GM18508 (cell line): ENCODE data around the gene ADGRG3.

Source experiments
- ATAC-seq: cut with Tn5 transposase; IDR thresholded peaks from one replicate; pipeline ENCODE4 v1.9.1; 2021; ENCODE audit warnings: moderate number of reproducible peaks; ENCODE audit not compliant: insufficient read depth, unreplicated experiment

Gene ADGRG3

DNA sequence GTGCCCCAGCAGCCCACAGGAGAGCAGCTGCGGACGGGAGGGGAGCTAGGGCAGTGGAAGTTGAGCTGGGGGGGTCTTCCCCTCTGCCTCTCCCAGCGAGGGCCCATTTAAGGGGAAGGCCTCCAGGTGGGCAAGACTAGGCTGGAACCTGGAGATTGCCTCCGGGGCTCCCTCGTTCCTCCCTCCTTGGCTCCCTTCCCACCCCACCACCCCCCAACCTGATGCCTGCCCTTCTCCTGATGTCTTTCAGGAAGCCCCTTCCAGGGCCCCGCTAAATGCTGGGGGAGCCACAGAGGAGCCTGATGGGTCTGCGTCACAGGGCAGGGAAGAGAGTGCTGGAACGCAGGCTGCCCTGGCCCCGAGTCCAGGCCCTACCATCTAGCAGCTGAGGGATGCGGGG, 22.9 kb upstream of the ADGRG3 start:
- ATAC-seq: no peak

DNA sequence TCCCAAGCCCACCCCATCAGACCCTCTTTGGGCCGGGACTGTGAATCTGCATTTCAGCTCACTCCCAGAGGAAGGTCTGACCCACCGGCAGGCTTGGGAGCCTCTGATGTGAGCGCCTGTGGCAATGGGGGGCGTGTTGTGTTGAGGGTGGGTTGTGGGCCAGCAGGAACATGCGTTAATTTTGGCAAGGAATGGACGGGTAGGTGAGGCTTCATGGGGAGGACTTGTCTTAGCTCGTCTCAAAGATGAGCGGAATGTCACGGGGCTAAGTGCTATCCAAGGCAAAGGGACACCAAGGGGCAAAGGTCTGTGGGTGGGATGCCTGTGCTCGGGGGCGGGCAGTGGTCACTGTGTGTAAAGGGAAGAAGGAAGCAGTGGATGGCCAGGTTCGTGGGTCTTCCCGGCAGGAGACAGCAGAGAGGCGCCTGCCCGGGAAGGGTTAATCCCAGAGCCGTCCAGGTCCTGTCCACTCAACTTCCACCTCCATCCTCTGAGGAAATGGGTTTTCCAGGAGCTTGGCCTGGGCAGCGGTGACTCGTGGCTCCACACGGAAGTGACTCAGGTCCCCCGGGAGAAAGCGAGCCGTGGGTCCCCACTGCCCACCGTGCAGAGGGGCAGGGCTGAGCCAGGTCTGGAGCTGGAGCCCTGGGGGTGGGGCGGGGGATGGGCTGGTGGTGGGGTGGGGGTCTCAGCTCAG, 22.3 kb upstream of the ADGRG3 start:
- ATAC-seq: no peak

DNA sequence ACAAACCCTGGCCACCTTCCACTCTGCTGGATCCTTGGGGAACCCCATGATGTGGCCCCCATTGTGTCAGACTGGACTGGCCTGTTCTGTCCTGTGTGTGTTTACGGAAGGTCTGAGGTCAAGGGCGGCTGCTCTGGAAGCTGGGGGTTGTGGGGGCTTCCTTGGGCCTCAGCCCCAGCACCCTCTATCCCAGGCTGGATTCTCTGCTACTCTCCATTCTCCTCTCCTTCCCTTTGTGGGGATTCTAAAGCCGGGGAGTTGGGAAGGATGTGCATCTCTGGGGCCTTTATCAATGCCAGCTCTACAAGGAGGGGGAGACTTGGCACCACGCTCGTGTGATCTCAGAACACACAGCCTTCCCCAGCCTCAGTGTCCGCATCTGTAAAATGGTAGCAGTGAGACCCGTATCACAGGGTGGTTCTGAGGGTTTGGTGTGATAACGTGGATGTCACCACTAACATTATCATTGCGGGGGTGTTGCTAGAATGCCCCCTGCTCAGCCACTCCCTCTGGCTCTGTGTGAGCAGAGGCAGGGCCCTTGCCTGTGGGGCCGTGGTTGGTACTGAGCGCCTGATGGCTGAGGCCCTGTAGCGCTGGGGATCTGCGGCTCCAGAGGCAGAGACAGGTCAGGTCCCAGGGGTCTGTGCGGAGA, 21.6 kb upstream of the ADGRG3 start:
- no peak for ATAC-seq

DNA sequence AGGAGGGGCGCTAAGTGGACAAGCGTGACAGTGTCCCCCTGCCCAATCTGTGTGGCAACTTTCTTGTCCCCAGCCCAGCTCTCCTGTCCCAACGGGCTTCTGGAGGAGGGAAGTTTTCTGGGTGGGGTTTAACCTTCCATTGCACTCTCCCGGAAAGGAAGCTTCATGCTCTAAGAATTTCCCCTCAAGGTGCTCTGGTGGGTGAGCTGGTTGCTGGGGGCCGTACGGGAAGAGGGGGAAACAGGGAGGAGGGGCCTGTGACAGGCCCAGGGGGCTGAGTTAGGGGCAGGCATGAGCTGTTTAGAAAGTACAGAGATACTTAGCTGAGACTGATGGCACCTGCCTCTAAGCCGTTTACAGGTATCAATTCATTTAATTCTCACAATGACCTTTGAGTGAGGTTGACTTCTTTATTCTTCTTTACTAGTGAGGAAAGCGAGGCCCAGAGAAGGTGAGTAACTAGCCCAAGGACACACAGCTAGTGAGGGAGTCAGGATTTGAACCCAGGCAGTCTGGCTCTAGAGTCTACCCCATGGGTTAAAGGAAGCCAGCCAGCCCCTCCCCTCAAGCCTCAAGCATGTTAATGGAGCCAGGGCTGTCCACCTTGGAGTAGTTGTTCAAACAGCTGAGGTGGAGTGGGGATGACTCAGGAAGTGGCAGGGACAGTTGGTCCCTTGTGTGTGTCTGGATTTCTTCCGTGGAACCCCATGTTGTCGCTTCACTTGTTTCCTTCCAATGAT, 20.8 kb upstream of the ADGRG3 start:
- ATAC-seq: no peak

DNA sequence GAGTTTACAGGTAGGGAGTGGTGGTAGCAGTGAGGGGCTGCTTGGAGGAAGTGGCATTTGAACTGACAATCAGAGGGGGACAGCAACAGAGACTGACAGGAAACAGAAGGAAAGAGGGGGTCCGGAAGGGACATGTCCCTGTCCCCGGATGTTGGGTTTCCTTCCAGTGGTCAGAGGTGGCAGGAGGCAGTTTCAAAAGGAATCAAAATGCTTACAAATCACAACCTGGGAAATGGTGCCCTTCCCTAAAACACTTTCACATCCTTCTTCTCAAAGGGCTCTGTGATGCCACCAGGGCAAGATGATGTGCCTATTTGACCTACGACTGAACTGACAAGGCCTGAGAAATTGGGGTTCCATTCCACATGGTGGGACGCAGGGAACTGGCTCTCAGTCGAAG, 20.0 kb upstream of the ADGRG3 start:
- ATAC-seq: no peak

DNA sequence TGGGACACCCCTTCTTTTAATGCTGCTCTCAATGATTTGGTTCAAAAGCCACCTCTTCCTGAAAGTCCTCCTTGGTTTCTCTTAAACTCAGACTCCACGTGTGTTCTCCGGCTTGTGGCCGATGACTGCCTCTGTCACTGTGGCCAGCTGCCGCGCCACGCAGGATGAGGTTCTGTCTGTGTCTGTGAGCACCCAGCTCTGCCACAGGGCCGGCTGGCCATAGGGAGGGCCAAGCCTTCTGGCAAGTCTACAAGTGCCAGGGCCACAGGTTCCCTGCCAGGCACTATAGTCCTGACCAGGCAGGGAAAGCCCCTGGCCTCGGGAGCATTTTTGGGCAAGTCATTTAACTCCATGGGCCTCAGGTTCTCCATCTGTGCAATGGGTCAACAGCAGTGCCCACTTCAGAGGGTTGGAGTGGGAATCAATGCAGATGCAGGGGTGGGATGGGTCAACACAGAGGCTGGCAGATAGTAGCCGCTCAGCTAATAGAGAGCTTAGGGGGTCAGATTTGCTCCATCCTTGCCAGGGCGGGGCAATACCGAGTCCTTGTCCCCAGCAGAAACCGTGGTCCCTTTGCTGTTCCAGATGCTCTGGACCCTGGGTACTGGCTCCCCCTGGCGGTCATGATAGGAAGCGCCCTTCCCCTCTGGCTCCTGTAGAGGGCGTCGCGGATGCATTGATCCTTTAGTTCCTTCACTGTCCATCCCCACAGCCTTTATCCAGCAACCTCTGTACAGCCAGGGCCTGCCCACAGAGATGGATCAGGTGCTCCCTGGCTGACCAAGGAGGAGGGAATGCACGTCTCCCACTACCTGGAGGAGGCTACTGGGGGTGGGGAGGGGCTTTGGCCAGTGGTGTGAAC, 19.3 kb upstream of the ADGRG3 start:
- ATAC-seq: no peak

DNA sequence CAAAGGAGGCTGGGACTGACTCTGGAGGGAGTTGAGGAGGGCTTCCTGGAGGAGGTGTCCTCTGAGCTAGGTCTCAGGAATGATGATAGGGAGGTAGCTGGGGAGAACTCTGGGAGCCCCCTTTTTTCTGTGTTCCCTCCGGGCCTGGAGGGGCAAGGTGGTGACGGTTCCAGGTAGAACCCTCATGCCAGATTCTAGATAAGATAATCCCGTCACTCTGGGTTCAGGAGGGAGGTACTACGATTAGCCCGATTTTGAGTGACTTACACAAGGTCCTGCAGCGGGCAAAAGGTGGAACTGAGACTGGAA, 18.7 kb upstream of the ADGRG3 start:
- no peak for ATAC-seq

DNA sequence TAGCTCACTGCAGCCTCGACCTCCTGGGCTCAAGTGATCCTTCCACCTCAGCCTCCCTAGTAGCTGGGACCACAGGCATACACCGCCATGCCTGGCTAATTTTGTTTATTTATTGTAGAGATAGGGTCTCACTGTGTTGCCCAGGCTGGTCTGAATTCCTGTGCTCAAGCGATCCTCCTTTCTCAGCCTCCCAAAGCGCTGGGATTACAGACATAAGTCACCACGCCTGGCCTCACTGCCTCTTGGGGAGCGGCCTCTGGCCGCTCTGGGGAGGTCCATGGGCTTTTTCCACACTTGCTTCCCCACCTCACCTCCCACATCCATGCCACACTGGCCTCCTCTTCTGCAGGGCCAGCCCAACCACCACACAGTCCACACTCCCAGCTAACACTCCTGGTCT, 18.3 kb upstream of the ADGRG3 start:
- no peak for ATAC-seq

DNA sequence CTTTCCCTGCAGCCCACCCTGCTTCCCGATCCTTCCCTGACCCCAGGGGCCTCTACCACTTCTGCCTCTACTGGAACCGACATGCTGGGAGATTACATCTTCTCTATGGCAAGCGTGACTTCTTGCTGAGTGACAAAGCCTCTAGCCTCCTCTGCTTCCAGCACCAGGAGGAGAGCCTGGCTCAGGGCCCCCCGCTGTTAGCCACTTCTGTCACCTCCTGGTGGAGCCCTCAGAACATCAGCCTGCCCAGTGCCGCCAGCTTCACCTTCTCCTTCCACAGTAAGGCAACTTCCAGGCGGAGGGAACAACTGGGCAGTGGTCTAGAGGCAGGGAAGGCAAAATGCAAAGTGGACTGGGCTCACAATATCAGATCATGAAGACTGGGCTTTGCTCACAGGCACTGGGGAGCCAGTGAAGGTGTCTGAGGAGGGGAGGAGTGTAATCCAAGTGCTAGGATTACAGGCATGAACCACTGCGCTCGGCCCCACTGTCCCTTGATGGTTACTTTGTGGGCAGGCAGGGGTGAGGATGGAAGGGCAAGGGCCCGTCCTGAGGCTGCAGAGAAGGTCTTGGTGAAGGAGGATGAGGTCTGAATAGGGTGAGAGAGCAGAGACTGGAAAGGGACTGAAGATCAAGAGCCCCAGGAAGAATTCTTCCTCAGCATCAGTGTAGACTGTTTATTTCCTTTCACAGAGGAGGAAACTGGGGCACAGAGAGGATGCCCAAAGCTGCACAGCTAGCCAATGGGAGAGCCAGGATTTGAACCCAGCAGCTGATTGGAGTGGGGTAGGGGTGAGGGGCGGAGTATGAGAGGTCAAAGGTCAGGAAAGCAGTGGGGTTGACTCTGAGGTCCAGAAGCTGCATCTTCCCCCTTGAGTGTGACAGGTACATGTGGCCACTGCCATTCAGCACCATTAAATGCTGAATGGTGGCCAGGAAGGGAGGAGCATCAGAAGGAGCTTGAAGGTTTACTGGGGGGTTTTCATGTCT, 16.5 kb upstream of the ADGRG3 start:
- ATAC-seq: no peak

DNA sequence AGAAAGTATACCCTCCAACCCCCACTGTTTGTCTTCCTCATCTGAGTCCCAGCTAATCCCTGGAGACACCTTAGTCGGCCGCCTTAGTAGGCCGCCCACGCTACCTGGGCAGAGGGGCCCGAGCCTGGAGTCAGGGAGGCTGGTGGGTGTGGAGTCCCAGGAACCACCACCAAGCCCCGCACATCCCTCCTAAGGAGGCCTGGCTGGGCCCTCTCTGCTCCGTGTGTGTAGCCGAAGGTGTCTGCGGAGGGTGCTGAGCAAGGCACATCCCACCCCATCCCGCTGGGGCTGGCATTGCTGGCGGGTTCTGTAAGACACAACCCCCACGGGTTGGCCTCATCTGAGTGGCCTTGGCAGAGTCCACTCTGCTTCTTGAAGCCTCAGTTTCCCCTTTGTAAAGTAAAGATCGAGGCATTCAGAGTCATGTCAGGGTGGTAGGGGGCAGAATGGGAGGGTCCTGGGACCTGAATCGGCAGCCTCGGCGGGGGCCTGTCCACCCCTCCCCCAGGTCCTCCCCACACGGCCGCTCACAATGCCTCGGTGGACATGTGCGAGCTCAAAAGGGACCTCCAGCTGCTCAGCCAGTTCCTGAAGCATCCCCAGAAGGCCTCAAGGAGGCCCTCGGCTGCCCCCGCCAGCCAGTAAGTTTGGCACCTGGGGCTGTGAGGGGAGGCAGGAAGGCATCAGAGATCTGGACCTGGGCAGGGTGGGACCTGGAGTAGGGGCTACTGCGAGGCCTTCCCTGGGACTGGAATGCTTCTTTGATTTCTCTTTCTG, 15.2 kb upstream of the ADGRG3 start:
- no peak for ATAC-seq

DNA sequence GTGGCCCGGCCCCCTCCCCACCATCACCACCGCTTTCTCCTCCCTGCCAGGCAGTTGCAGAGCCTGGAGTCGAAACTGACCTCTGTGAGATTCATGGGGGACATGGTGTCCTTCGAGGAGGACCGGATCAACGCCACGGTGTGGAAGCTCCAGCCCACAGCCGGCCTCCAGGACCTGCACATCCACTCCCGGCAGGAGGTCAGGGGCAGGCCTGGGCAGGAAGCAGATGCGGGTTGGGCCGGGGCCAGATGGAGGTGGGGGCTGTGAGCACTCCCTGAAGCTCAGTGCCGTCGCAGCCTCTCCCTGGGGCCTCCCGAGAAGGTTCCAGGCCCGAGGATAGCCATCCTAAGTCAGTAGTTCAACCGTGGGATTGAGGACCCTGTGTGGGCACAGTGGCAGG, 14.2 kb upstream of the ADGRG3 start:
- no peak for ATAC-seq

DNA sequence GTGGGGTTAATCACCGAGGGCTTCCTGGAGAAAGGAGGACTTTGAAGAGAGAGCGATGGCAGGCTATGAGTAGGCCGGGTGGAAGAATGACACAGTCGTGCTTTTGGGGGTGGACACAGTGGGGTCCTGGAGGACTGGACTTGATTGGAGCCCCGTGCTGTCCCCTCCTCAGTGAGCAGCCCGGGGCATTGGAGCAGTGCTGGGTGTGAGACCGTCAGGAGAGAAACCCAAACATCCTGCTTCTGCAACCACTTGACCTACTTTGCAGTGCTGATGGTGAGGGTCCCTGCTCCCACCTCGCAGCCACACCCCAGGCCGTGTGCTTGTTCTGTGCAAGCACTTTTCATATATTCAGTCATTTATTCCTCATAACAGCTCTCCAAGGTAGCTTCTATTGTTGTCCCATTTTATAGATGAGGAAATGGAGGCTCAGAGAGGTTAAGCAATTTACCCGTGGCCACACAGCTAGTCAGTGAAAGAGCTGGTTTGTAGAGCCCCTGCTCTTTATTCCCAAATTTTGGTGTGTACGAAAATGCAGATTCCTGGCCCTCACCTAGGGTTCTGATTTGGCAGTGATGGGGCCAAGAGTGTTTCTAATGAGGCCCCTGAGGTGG, 11.7 kb upstream of the ADGRG3 start:
- ATAC-seq: no peak

DNA sequence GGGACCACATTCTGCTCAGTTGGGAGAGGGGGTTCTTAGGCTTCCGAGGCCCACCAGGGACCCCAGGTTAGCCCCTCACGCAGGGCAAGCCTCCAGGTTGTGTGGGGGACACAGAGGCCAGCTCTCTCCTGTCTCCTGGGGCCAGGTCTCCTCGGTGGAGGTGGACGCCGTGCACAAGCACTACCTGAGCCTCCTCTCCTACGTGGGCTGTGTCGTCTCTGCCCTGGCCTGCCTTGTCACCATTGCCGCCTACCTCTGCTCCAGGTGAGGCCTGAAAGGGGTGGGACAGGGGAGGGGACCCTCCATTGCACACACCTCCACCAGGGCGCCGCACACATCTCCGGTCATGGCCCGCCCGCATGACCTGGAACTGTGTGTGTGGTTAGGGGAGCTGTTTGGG, 10.9 kb upstream of the ADGRG3 start:
- no peak for ATAC-seq

DNA sequence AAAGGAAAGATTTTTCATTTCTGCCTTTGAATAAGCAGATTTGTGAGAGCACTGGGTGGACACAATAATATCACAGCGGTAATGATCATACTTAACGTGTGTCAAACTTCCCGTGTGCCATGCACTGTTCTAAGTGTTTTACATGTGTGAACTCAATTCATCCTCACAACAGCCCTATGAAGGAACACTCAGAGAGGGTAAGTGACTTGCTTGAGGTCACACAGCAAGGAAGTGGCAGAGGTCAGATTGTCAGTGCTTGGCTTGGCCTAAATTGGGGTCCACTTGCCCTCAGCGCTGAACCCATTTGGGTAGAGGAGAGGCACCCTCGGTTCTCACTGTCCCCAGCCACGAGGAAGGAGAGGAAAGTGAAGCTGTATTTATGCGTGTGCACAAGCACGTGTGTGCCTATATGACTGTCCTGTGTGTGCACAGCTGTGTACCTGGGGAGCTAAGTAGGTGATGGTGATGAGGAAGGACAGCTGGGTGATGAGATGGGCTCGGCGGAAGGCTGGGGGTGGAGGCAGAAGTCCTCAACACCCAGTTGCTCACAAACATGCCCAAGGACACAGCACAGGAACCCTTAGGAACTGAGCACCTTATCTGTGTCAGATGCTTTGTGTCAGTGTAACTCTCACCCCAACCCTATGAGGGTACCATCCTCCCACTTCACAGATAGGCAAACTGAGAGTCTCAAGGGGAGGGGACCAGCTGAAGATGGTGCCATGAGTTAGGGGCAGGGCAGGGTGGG, 9.8 kb upstream of the ADGRG3 start:
- no peak for ATAC-seq

DNA sequence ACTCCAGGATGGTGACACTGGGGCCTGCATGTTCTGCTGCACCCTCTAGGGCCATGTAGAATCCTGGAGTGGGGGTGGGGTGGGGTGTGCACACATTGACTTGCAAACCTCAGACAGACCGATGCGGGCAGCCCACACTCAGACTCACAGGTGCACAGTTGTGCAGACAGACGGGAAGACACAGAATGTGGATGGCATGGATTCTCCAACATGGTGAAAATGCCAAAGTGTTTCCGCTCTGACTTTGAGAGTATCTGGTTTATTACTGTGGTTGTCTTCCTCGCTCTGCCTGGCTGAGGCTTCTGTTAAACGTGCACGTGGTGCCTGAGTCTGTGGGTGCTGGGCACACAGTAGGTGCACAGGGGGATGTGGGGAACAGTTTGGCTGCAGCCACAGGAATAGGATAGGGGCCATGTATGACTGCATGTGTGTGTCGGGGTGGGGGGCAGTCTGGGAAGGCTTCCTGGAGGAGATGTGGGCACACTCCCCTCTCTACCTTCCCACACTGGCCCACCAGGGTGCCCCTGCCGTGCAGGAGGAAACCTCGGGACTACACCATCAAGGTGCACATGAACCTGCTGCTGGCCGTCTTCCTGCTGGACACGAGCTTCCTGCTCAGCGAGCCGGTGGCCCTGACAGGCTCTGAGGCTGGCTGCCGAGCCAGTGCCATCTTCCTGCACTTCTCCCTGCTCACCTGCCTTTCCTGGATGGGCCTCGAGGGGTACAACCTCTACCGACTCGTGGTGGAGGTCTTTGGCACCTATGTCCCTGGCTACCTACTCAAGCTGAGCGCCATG, 9.0 kb upstream of the ADGRG3 start:
- ATAC-seq: no peak

DNA sequence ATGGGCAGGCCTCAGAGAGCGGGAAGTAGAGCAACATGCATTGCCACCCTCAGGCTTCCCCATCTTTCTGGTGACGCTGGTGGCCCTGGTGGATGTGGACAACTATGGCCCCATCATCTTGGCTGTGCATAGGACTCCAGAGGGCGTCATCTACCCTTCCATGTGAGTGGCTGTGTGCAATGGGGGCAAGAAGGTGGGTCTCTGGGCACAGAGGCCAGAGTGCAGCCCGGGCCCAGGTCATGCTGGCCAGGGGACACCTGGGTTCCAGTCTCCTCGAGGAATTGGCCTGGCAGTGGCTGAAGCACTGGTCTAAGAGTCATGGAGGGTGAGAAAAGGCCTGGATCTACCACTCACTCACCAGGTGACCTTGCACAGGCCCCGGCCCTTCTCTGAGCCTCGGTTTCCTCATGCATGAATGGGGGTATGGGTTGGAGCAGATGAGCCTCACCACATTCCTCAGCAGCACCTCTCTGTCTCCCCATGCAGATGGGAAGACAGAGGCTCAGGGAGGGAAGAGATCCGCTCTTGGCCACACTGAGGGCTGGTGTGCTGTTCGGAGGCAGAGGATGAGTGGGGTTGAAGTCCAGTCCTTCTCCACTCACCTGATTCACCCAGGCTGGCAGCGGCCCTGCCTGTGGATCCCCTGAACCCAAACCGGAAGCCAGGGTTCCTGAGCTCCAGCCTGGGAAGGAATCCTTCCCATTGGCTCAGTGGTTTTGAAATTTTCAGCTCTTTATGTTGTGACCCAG, 7.2 kb upstream of the ADGRG3 start:
- ATAC-seq: no peak
